Ovary (tissue), 3 donors: Measurements from ENCODE around the gene MACO1.

ENCODE experiments used
- CTCF ChIP-seq, 3 donors: fragments of 450-650 bp in 2 of 3; fragments of 200-600 bp in 1 of 3; IDR thresholded peaks; one replicate each; pipeline versions ENCODE4 v1.5.1 to v1.8.0; 2016 to 2022; ENCODE audit warnings: antibody characterized with exemption in 3 of 3, mild to moderate bottlenecking in 1 of 3
- POLR2A ChIP-seq: fragments of 450-650 bp; IDR thresholded peaks from one replicate; pipeline ENCODE4 v1.6.1; 2017; ENCODE audit warnings: antibody characterized with exemption, mild to moderate bottlenecking, moderate library complexity
- donor health status: DM: no; HTN: no; CAD: no.

- TF ChIP-seq CTCF (IDR thresholded peaks at IDR 0.05) (no peak), POLR2A (no peak)
Observed at GRCh38 chr1:25526753-25527152, 96.1 kb downstream of the MACO1 start.
